Common myeloid progenitor, CD34-positive (primary cell): ENCODE data around the gene ADPRHL1.

Experiments
- CTCF ChIA-PET: fragments of 350-600 bp; sonication (Branson Sonifier 250); formaldehyde crosslinking; loops from one replicate; lab custom pipeline; 2021; ENCODE audit warnings: antibody characterized with exemption; lab: Charles Lee
- POLR2A ChIA-PET: fragments of 350-600 bp; sonication (Branson Sonifier 250); formaldehyde crosslinking; loops from one replicate; lab custom pipeline; 2021; ENCODE audit warnings: antibody characterized with exemption; lab: Charles Lee
- DNase-seq, 3 donors: peaks; one replicate each; pipeline versions ENCODE4 v3.0.0 to v3.0.0-alpha.2; 2013
- H3K27ac ChIP-seq, 2 experiments: 1 replicate in 1 of 2; 2 replicates in 1 of 2; pipeline ENCODE4 v1.7.0; 2013; ENCODE audit warnings: inconsistent platforms in 2 of 2, low read length in 2 of 2, mild to moderate bottlenecking in 2 of 2, low read depth in 1 of 2, moderate library complexity in 1 of 2; ENCODE audit not compliant: severe bottlenecking in 2 of 2, insufficient read depth in 1 of 2, poor library complexity in 1 of 2
- H3K27me3 ChIP-seq, 5 experiments: replicated peaks in 2 of 5; 1 replicate in 3 of 5; 2 replicates in 2 of 5; pipeline versions ENCODE4 v1.6.1 to v1.7.0; 2013; ENCODE audit warnings: low read length in 4 of 5, mild to moderate bottlenecking in 2 of 5, moderate library complexity in 2 of 5, inconsistent platforms in 1 of 5; ENCODE audit not compliant: insufficient read depth in 5 of 5, control insufficient read depth in 4 of 5
- H3K36me3 ChIP-seq, 4 experiments: 1 replicate in 2 of 4; 2 replicates in 2 of 4; pipeline versions ENCODE4 v1.6.1 to v1.7.0; 2013; ENCODE audit warnings: low read length in 3 of 4, control low read depth in 1 of 4, mild to moderate bottlenecking in 1 of 4; ENCODE audit not compliant: control insufficient read depth in 4 of 4, insufficient read depth in 4 of 4
- H3K4me1 ChIP-seq, 4 experiments: 1 replicate in 3 of 4; 2 replicates in 1 of 4; pipeline versions ENCODE4 v1.6.1 to v1.7.1; 2013; ENCODE audit warnings: low read length in 3 of 4, mild to moderate bottlenecking in 3 of 4, control low read depth in 1 of 4, inconsistent platforms in 1 of 4, moderate library complexity in 1 of 4; ENCODE audit not compliant: control insufficient read depth in 4 of 4, insufficient read depth in 4 of 4; ENCODE audit errors: control extremely low read depth in 1 of 4
- H3K4me3 ChIP-seq, 7 experiments: 1 replicate in 4 of 7; 2 replicates in 3 of 7; pipeline versions ENCODE4 v1.5.1 to v1.7.0; 2013; ENCODE audit warnings: mild to moderate bottlenecking in 7 of 7, low read length in 6 of 7, moderate library complexity in 6 of 7, inconsistent platforms in 2 of 7, low read depth in 2 of 7, control low read depth in 1 of 7; ENCODE audit not compliant: insufficient read depth in 4 of 7, control insufficient read depth in 1 of 7; ENCODE audit errors: extremely low read depth in 1 of 7
- H3K9me3 ChIP-seq, 5 experiments: 1 replicate in 4 of 5; 2 replicates in 1 of 5; pipeline versions ENCODE4 v1.6.1 to v1.7.1; 2013; ENCODE audit warnings: low read length in 4 of 5, mild to moderate bottlenecking in 2 of 5, inconsistent platforms in 1 of 5, low read depth in 1 of 5, moderate library complexity in 1 of 5; ENCODE audit not compliant: control insufficient read depth in 4 of 5, insufficient read depth in 2 of 5; ENCODE audit errors: control extremely low read depth in 1 of 5
- WGBS: methylation state at CpG from one replicate; pipeline ENCODE4 v1.1.5; 2013; ENCODE audit not compliant: insufficient coverage; 5-methylcytosine and 5-hydroxymethylcytosine counted together

The ADPRHL1 gene

DNA sequence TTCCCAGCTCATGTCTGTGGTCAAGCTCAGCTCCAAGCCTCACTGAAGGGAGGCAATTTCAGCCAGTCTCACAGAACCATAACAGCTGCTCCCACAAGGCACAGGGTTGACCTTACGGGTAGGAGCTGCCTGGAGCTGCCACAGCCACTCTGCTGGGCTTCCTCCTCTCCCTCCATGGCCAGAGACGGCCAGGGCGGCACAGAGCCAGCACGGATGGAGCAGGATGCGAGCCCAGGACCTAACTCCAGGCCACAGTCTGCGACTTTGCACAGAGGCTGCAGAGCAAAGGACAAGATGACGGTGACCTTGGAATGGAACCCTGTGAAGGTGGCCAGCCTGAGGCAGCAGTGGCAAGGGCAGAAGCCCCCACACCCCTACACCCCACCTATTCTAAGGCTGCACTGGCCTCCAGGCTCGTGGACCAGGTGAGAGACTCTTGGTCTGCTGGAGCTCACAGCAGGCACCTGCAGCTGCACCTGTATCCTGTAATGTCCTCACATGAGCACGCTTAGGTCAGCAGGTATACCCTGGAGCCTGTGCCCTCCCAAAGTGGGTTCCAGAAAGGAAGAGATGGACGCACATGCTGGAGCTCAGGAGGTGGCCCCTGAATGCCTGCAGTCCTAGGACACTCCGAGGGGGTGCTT lies 29.6 kb downstream of the ADPRHL1 start:
- Histone ChIP-seq H3K9me3 (no peaks in the 10 kb centered on the region), H3K4me3 (no peak overlapping the region), H3K27me3 (peaks cover 0 to under 1% (median 0%) of the 10 kb centered on the region in 5 experiments), H3K27ac (no peak overlapping the region), H3K36me3 (no peaks in the 10 kb centered on the region), H3K4me1 (no peaks in the 10 kb centered on the region)
- POLR2A ChIA-PET: interaction anchor here (0.6 kb wide), 1 partner anchor 44 kb away, joined by 5 read pairs; no protein-coding TSS in a partner anchor
- DNase-seq: no peak
- WGBS: 89% methylated on average over 5 of the region's 11 CpGs
- CTCF ChIA-PET: no interaction called here

DNA sequence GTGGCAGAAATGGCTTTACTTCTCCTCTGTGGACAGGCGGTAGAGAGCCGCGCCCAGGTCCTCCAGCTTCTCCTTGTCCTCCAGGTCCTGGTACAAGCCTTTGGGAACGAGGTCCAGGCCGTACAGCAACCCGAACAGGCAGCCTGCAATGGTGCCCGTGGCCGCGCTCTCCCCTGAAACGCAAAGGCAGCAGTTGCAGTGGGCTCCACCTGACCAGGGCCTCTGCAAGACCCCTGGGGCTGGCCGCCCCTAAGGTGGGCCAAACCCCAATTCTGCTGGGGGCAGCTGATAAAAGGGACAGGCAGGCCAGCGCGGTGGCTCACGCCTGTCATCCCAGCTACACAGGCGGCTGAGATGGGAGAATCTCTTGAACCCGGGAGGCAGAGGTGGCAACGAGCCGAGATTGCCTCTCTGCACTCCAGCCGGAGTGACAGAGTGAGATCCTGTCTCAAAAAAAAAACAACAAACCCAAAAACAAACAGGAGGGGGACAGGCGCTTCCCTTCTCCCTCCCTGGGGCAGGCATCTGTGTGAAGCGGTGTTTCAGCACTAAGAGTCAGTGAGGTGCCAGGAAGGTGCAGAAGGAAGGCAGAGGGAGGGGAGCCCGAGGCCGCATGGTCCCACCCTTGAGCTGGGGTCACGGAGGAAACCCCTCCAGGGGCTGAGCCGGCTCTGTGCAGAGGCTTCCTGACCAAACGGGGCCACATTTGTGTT lies 30.3 kb downstream of the ADPRHL1 start:
- H3K36me3 ChIP-seq: no peaks in the 10 kb centered on the region
- WGBS: 89% methylated on average over 19 of the region's 26 CpGs
- ChIA-PET POLR2A (no interaction called here), CTCF (no interaction called here)
- H3K27ac ChIP-seq: no peak overlapping the region
- DNase-seq: no peak
- H3K27me3 ChIP-seq: peaks cover 0 to 3% (median 0%) of the 10 kb centered on the region in 5 experiments
- no peaks in the 10 kb centered on the region for H3K9me3 ChIP-seq
- no peaks in the 10 kb centered on the region for H3K4me1 ChIP-seq
- H3K4me3 ChIP-seq: no peak overlapping the region

DNA sequence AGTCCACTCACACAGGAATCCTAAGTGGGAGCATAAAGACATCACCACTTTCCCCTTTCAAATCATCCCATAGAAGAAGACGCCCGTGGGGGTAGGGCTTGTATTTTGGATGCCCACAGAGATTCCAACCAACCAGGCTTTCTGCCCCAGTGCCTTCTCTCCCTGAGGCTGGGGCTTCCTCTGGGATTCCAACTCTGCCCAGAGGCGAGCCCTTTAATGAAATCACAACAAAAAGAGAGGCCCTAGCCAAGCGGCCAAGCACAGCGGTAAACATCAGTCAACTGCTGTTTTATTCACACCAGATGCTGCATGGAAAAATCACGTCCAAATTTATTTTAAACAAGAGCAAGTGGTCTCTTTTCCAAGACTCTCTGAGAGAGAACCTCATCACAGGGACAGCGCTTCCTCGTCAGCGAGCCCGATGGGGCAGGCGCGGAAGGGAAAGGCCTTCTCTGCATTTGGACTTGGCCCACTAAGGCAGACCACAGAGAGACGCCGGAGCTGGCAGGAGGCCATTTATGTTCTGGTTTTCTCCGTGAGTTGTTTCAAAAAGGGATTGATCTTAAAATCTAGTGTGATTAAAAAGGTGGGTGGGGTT lies 31.5 kb downstream of the ADPRHL1 start:
- WGBS: 99% methylated on average over 10 of the region's 15 CpGs
- Histone ChIP-seq H3K27ac (no peak overlapping the region), H3K27me3 (peaks cover 0 to 6% (median 0%) of the 10 kb centered on the region in 5 experiments), H3K4me3 (no peak overlapping the region), H3K4me1 (no peaks in the 10 kb centered on the region), H3K36me3 (no peaks in the 10 kb centered on the region), H3K9me3 (no peaks in the 10 kb centered on the region)
- POLR2A ChIA-PET: no interaction called here
- DNase-seq: no peak
- CTCF ChIA-PET: no interaction called here

DNA sequence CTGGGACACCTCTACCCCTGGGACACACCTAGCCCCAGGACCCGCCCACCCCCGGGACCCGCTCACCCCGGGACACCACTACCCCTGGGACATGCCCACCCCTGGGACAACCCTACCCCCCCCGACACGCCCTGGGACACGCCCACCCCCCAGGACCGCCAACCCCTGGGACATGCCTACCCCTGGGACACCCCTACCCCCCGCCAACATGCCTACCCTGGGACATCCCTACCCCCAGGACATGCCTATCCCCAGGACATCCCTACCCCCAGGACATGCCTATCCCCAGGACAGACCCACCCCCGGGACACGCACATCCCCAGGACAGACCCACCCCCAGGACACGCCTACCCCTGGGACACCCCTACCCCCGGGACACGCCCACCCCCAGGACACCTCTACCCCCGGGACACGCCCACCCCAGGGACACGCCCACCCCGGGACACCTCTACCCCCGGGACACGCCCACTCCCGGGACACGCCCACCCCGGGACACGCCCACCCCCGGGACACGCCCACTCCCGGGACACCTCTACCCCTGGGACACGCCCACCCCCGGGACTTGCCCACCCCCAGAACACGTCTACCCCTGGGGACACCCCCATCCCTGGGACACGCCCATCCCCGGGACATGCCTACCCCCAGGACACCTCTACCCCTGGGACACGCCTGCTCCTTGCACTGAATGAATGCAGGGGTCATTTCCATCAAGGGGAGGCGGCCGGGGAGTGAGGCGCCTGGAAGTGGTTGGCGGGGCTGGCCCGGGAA lies 32.3 kb downstream of the ADPRHL1 start:
- Histone ChIP-seq H3K4me3 (no peak overlapping the region), H3K36me3 (no peaks in the 10 kb centered on the region), H3K4me1 (no peaks in the 10 kb centered on the region), H3K27me3 (peaks cover 0 to 6% (median 0%) of the 10 kb centered on the region in 5 experiments), H3K9me3 (no peaks in the 10 kb centered on the region), H3K27ac (no peak overlapping the region)
- DNase-seq: no peak
- CTCF ChIA-PET: no interaction called here
- WGBS: 100% methylated on average over 6 of the region's 38 CpGs
- POLR2A ChIA-PET: no interaction called here

DNA sequence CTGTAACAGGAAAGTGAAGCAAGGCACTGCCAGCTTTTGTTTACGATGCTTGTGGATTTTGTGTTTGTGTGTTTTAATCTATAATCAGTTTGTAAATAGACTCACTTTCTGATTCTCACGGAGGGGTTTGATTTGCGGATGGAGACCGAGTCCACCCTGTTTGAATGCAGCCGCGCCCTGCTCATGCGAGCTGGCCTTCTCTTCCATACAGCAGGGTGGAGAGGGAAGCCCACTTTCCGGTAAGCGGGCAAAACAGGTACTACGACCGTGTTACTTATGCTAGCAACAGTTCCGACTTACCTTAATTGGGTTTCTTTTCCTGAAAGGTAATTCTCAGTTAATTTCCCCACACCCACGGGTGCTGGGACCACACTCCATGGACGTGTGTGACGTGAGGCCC lies 33.1 kb downstream of the ADPRHL1 start:
- 95% methylated on average over 14 of the region's 15 CpGs for WGBS
- Histone ChIP-seq H3K9me3 (no peaks in the 10 kb centered on the region), H3K27ac (no peak overlapping the region), H3K4me3 (no peak overlapping the region), H3K27me3 (peaks cover 0 to 6% (median 0%) of the 10 kb centered on the region in 5 experiments), H3K4me1 (no peaks in the 10 kb centered on the region), H3K36me3 (no peaks in the 10 kb centered on the region)
- POLR2A ChIA-PET: no interaction called here
- CTCF ChIA-PET: no interaction called here
- DNase-seq: no peak

DNA sequence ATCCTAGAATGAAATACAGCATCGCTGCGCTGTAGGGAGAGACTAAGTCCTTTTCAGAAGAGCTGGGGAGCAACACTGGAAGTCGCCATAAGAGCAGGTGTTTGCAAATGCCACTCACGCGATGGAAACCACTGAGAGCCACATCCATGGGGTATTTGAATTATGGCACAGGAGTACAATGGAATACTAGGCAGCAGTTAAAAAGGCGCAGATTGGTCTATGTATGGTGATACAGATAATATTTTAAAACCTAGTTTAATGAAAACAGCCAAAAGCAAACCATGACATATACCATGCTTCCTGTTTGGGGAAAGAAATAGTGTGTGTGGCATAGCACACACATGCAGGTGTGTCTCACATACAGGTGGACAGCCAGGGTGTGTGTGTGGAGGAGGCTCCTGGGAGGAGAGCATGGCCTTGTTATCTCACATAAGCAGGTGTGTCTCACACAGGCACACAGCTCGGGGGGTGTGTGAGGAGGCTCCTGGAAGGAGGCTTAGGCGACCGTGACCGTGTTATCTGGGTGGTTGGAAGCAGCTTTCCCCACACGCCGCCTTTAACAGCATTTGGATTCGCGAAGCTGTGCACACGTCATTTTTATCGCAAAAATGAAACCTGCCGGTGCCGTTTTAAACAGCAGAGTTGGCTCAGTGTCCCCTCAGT lies 33.6 kb downstream of the ADPRHL1 start:
- no peak overlapping the region for H3K4me3 ChIP-seq
- H3K27me3 ChIP-seq: peaks cover 0 to 6% (median 0%) of the 10 kb centered on the region in 5 experiments
- ChIA-PET POLR2A (no interaction called here), CTCF (no interaction called here)
- H3K9me3 ChIP-seq: no peaks in the 10 kb centered on the region
- DNase-seq: no peak
- no peaks in the 10 kb centered on the region for H3K36me3 ChIP-seq
- no peak overlapping the region for H3K27ac ChIP-seq
- 98% methylated on average over 17 of the region's 18 CpGs for WGBS
- H3K4me1 ChIP-seq: no peaks in the 10 kb centered on the region
